ENCODE measurements around the gene PLEKHA1.

- TF ChIP-seq POLR2A (IDR thresholded peaks at IDR 0.05) (no peak), EP300 (IDR thresholded peaks at IDR 0.05) (no peak)
Observed at GRCh38 chr10:122455376-122456079, 81.0 kb downstream of the PLEKHA1 start.

Measured in tibial nerve (tissue), 3 donors.